Ovary (tissue), 9 donors: Measurements from ENCODE around the gene GPR155. TPM values are rescaled to one million over a fixed set of nuclear protein-coding genes. Genes with fewer than 3 reads are reported as not detected.

Source experiments
- DNase-seq, 5 donors: peaks; one replicate each; pipeline ENCODE4 v3.0.0-alpha.2; 2019 to 2020
- H3K27ac ChIP-seq, 2 donors: fragments of 200-600 bp; one replicate each; pipeline versions ENCODE4 v1.5.1 to v1.8.0; 2019 to 2022
- H3K27me3 ChIP-seq: fragments of 200-600 bp; one replicate; pipeline ENCODE4 v1.8.0; 2022
- H3K36me3 ChIP-seq: fragments of 200-600 bp; sonication (generic); one replicate; pipeline ENCODE4 v1.5.1; 2019
- H3K4me1 ChIP-seq: one replicate; pipeline ENCODE4 v1.8.1; 2013; ENCODE audit warnings: mild to moderate bottlenecking, moderate library complexity; ENCODE audit not compliant: insufficient read depth
- H3K4me3 ChIP-seq: fragments of 200-600 bp; sonication (generic); one replicate; pipeline ENCODE4 v1.5.1; 2017
- H3K9me3 ChIP-seq, 2 donors: fragments of 200-600 bp in 1 of 2; sonication (generic) in 1 of 2; one replicate each; pipeline versions ENCODE4 v1.5.1 to v1.8.1; 2013 to 2019; ENCODE audit warnings: mild to moderate bottlenecking in 1 of 2, moderate library complexity in 1 of 2
- EP300 ChIP-seq: sonication (generic); formaldehyde crosslinking; IDR thresholded peaks from one replicate; pipeline ENCODE4 v1.6.1; 2017; ENCODE audit warnings: antibody characterized with exemption
- POLR2A ChIP-seq: fragments of 450-650 bp; IDR thresholded peaks from one replicate; pipeline ENCODE4 v1.6.1; 2017; ENCODE audit warnings: antibody characterized with exemption, mild to moderate bottlenecking, moderate library complexity
- WGBS, 3 donors: extraction: QIAGEN DNeasy Blood & Tissue Kit in 1 of 3; methylation state at CpG; one replicate each; pipeline versions ENCODE4 v1.1.5 to v1.1.7; 2013 to 2017; 5-methylcytosine and 5-hydroxymethylcytosine counted together
- intact Hi-C, 4 donors: fragments of 100-400 bp; cut with DNase I; formaldehyde crosslinking; loops; one replicate each; pipeline versions ENCODE4 v1.11.0 to v1.15.1; 2022 to 2023
- polyA plus RNA-seq, 2 donors: library from polyadenylated mRNA; stranded (reverse); fragments of 200-250 nt in 1 of 2; fragments of 350-450 nt in 1 of 2; fragmentation: Illumina TruSeq in 1 of 2; extraction: RNeasy Lipid Tissue Mini Kit (QIAGEN cat#74804) in 1 of 2; gene quantifications; one replicate each; pipeline ENCODE4 v1.2.3, GENCODE V29; 2013 to 2014
- total RNA-seq, 7 donors: library from RNA; depleted of rRNA in 2 of 7; stranded (reverse); fragments of >200 nt in 2 of 7; fragmentation: NEBNext Ultra II Directional in 3 of 7; extraction: Animal tissue kit (Norgen Biotek cat#: 25700) in 3 of 7; gene quantifications; one replicate each; pipeline versions ENCODE4 v1.1.0 to v1.2.4, GENCODE V29; 2016 to 2023
- TF ChIP-seq, protein P1 (sequence below), 3 donors: fragments of 450-650 bp in 2 of 3; fragments of 200-600 bp in 1 of 3; IDR thresholded peaks; one replicate each; pipeline versions ENCODE4 v1.5.1 to v1.8.0; 2016 to 2022; ENCODE audit warnings: antibody characterized with exemption in 3 of 3, mild to moderate bottlenecking in 1 of 3
- donor health status: DM: no; HTN: no; CAD: no; lungs with moderate emphysema.
- donor health status: DM: no; HTN: no; CAD: no.
- donor health status: Bipolar disorder and iron deficiency.
- donor health status: DM: yes; HTN: yes; CAD: no.
- donor health status: DM: no; HTN: no; CAD: no.
- donor health status: DM: yes; HTN: yes; CAD: no.

Gene GPR155
- total and polyA plus RNA-seq, 9 donors = 1.9 to 7.2 (median 3.9) TPM

DNA sequence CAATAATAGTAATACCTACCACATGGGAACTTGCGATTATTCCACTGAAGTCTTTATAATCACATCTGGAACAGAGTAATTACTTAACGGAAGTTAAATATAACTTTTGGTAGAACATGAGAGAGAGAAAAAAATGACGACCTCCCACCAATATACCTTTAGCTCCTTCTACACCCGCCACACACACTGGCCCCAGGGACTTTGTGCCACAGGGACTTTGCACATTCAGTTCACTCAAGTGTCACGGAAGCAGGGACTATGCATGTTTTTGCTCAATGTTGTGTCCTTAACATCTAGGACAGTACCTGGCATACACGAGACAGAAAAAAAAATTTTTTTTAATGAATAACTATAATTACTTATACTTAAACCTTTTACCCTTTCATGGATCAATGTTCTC lies 4.0 kb downstream of the GPR155 start:
- no peak overlapping the region for H3K27ac ChIP-seq
- no peaks in the 10 kb centered on the region for H3K9me3 ChIP-seq
- WGBS, 3 donors = 96 to 97% (median 96%) methylated on average over 6 of the region's 6 CpGs
- TF ChIP-seq POLR2A (no peak), EP300 (no peak)
- TF ChIP-seq, protein P1, sequence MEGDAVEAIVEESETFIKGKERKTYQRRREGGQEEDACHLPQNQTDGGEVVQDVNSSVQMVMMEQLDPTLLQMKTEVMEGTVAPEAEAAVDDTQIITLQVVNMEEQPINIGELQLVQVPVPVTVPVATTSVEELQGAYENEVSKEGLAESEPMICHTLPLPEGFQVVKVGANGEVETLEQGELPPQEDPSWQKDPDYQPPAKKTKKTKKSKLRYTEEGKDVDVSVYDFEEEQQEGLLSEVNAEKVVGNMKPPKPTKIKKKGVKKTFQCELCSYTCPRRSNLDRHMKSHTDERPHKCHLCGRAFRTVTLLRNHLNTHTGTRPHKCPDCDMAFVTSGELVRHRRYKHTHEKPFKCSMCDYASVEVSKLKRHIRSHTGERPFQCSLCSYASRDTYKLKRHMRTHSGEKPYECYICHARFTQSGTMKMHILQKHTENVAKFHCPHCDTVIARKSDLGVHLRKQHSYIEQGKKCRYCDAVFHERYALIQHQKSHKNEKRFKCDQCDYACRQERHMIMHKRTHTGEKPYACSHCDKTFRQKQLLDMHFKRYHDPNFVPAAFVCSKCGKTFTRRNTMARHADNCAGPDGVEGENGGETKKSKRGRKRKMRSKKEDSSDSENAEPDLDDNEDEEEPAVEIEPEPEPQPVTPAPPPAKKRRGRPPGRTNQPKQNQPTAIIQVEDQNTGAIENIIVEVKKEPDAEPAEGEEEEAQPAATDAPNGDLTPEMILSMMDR (IDR thresholded peaks at IDR 0.05) = no peak
- no peaks in the 10 kb centered on the region for H3K36me3 ChIP-seq
- H3K27me3 ChIP-seq = no peaks in the 10 kb centered on the region
- no peak overlapping the region for H3K4me3 ChIP-seq
- intact Hi-C loops = no loop called here
- no peak for DNase-seq
- no peaks in the 10 kb centered on the region for H3K4me1 ChIP-seq

DNA sequence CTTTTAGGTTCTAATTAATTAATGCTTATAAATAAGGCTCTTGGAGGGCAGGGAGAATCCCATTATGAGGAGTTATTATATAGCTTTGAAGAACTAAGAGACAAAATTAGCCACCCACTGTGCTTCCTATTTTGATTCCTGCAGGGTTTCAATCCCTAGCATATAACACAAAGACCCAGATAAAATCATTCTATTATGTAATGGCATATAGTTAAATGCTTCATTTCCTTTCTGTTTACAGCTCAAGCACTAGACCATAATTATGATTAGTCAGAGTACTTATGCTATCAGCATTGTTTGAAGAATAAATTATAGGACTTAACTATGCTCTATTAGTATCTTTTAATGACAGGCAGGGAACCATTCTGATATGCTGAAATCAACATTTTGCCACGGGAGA lies 9.1 kb downstream of the GPR155 start:
- no peak overlapping the region for H3K4me3 ChIP-seq
- intact Hi-C loops = no loop called here
- no peak for DNase-seq
- no peaks in the 10 kb centered on the region for H3K27me3 ChIP-seq
- H3K4me1 ChIP-seq = no peaks in the 10 kb centered on the region
- H3K36me3 ChIP-seq = no peaks in the 10 kb centered on the region
- 82 to 93% (median 90%) methylated on average over 1 of the region's 1 CpG for WGBS, 3 donors
- H3K27ac ChIP-seq = no peak overlapping the region
- TF ChIP-seq, protein P1 (IDR thresholded peaks at IDR 0.05) = no peak
- no peak for TF ChIP-seq POLR2A
- TF ChIP-seq EP300 = no peak
- H3K9me3 ChIP-seq = no peaks in the 10 kb centered on the region

DNA sequence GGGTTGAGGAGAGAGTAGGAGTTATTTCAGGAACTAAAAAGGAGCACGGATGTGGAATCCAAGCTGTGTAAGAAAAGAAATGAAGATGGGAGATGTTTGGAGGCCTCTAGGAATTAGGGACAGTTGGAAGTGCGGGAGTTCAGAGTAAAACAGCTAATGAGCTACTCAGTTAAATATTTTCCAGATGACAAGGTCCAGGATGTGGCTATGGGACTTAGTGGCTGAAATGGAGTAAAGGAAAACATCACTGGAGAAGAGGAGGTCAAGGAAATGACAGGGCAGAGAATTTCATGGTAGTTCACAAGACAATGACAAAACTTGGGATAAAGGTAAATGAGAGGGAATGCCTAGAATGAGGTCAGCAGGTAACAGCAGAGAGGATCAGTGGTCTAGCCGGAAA lies 13.0 kb downstream of the GPR155 start:
- H3K27ac ChIP-seq = no peak overlapping the region
- no peak for DNase-seq
- H3K36me3 ChIP-seq = no peaks in the 10 kb centered on the region
- WGBS, 3 donors = 78 to 85% (median 84%) methylated on average over 3 of the region's 3 CpGs
- intact Hi-C loops = no loop called here
- no peak for TF ChIP-seq POLR2A
- TF ChIP-seq, protein P1 (IDR thresholded peaks at IDR 0.05) = no peak
- TF ChIP-seq EP300 = no peak
- H3K4me3 ChIP-seq = no peak overlapping the region
- H3K9me3 ChIP-seq = no peaks in the 10 kb centered on the region
- no peaks in the 10 kb centered on the region for H3K27me3 ChIP-seq
- no peaks in the 10 kb centered on the region for H3K4me1 ChIP-seq

DNA sequence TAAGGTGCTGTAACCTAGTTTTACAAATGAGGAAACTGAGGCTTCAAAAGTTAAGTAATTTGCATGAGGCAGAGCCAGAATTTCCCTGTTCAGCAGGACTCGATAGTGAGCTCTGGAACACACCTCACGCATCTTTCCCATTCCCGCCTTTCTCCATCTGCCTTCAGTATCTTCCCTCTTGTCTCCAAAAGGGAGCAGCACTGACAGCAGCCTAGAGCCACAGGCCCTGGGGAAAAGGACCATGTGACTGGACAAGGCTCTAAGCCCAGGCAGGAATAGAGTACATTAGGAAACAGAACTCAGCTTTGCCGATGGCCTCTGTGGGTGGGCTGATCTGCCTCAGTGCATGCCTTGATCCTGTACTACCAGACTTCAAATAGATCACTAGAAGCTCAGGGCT lies 21.5 kb downstream of the GPR155 start:
- Histone ChIP-seq H3K4me1 (no peaks in the 10 kb centered on the region), H3K27ac (no peak overlapping the region), H3K36me3 (no peaks in the 10 kb centered on the region), H3K27me3 (no peaks in the 10 kb centered on the region), H3K4me3 (no peak overlapping the region), H3K9me3 (no peaks in the 10 kb centered on the region)
- intact Hi-C loops = loop anchor here in 3 of 4 donors (10.0 kb wide), 3 partner anchors 59 to 229 kb away; no protein-coding TSS in a partner anchor
- 80 to 83% (median 82%) methylated on average over 4 of the region's 4 CpGs for WGBS, 3 donors
- no peak for DNase-seq
- TF ChIP-seq, protein P1 (IDR thresholded peaks at IDR 0.05) = no peak
- no peak for TF ChIP-seq EP300
